K562 (cell line): ENCODE measurements around the gene DNAJC9. TPM values are rescaled to one million over a fixed set of nuclear protein-coding genes. Genes with fewer than 3 reads are reported as not detected.

Experiments
- CHCHD3 ChIP-seq: fragments of 250-450 bp; sonication (Bioruptor Pico); IDR thresholded peaks from 2 replicates; pipeline ENCODE4 v2.1.2; 2022; ENCODE audit warnings: mild to moderate bottlenecking
- CUX1 ChIP-seq: fragments of 200-800 bp; sonication (Bioruptor generic); IDR thresholded peaks from 2 replicates; pipeline ENCODE4 v1.6.1; 2016; ENCODE audit warnings: missing genetic modification characterization, missing compliant biosample characterization
- FOS ChIP-seq: IDR thresholded peaks from 3 replicates; pipeline ENCODE4 v1.6.1; 2011; ENCODE audit not compliant: insufficient read length; ENCODE audit errors: extremely low read depth
- HDAC1 ChIP-seq, 2 experiments: fragments of 450-650 bp; IDR thresholded peaks; 2 replicates each; pipeline ENCODE4 v1.6.1; 2016 to 2017; ENCODE audit warnings: inconsistent platforms in 1 of 2, mild to moderate bottlenecking in 1 of 2, moderate library complexity in 1 of 2
- MAX ChIP-seq: sonication (generic); formaldehyde crosslinking; IDR thresholded peaks from 2 replicates; pipeline ENCODE4 v1.9.0; 2022; ENCODE audit warnings: mild to moderate bottlenecking, missing genetic modification reagents
- MCM3 ChIP-seq: fragments of 450-650 bp; IDR thresholded peaks from 2 replicates; pipeline ENCODE4 v1.6.1; 2016
- MLLT1 ChIP-seq, 2 experiments: fragments of 450-650 bp; IDR thresholded peaks; 2 replicates each; pipeline ENCODE4 v1.6.1; 2016
- MYNN ChIP-seq, 2 experiments: sonication (generic); formaldehyde crosslinking in 1 of 2; IDR thresholded peaks; 2 replicates each; pipeline versions ENCODE4 v1.5.0 to v1.6.1; 2016 to 2020; ENCODE audit warnings: antibody characterized with exemption in 1 of 2, missing genetic modification reagents in 1 of 2
- NBN ChIP-seq: fragments of 450-650 bp; IDR thresholded peaks from 2 replicates; pipeline ENCODE4 v1.6.1; 2016; ENCODE audit warnings: low read depth, mild to moderate bottlenecking
- NCOA6 ChIP-seq: fragments of 450-650 bp; IDR thresholded peaks from 2 replicates; pipeline ENCODE4 v1.6.1; 2017; ENCODE audit warnings: mild to moderate bottlenecking
- OTX1 ChIP-seq: fragments of 450-650 bp; formaldehyde crosslinking; IDR thresholded peaks from 2 replicates; pipeline ENCODE4 v1.4.0; 2022; ENCODE audit warnings: mild to moderate bottlenecking
- PHB2 ChIP-seq: fragments of 450-650 bp; IDR thresholded peaks from 2 replicates; pipeline ENCODE4 v1.6.1; 2017; ENCODE audit warnings: low read depth
- PRMT5 ChIP-seq: sonication (generic); formaldehyde crosslinking; IDR thresholded peaks from 2 replicates; pipeline ENCODE4 v1.5.0; 2020; ENCODE audit warnings: missing genetic modification reagents
- PYGO2 ChIP-seq: fragments of 450-650 bp; IDR thresholded peaks from 2 replicates; pipeline ENCODE4 v1.6.1; 2016; ENCODE audit warnings: mild to moderate bottlenecking, missing genetic modification characterization, moderate library complexity, missing compliant biosample characterization
- RAD21 ChIP-seq, 2 experiments: fragments of 250-450 bp in 1 of 2; fragments of 450-650 bp in 1 of 2; sonication (Bioruptor Pico) in 1 of 2; formaldehyde crosslinking in 1 of 2; IDR thresholded peaks in 1 of 2; conservative IDR thresholded peaks in 1 of 2; 2 replicates each; pipeline versions ENCODE4 v1.4.0 to v1.8.0; 2020 to 2022; ENCODE audit warnings: mild to moderate bottlenecking in 2 of 2, moderate library complexity in 1 of 2
- SMARCA5 ChIP-seq: fragments of 450-650 bp; IDR thresholded peaks from 2 replicates; pipeline ENCODE4 v1.6.1; 2016
- SRF ChIP-seq, 2 experiments: fragments of 250-450, 450-650 bp in 1 of 2; sonication (Bioruptor Pico) in 1 of 2; sonication (generic) in 1 of 2; formaldehyde crosslinking; IDR thresholded peaks; 2 replicates each; pipeline versions ENCODE4 v1.5.0 to v1.5.1; 2020 to 2022; ENCODE audit warnings: mild to moderate bottlenecking in 1 of 2, missing genetic modification reagents in 1 of 2
- UBTF ChIP-seq, 2 experiments: IDR thresholded peaks; 2 replicates each; pipeline ENCODE4 v1.6.1; 2012; ENCODE audit warnings: improper control_type of control experiment in 2 of 2, low read depth in 2 of 2, low read length in 2 of 2, borderline replicate concordance in 1 of 2
- ZEB2 ChIP-seq: fragments of 450-650 bp; IDR thresholded peaks from 2 replicates; pipeline ENCODE4 v1.6.1; 2016
- ZKSCAN3 ChIP-seq: fragments of 250-450 bp; sonication (Bioruptor Pico); IDR thresholded peaks from 2 replicates; pipeline ENCODE4 v1.4.0; 2020
- ZNF384 ChIP-seq: IDR thresholded peaks from 2 replicates; pipeline ENCODE4 v1.6.1; 2012; ENCODE audit warnings: low read depth, low read length, improper control_type of control experiment
- polyA plus RNA-seq, 8 experiments: library from polyadenylated mRNA; depleted of rRNA in 4 of 8; stranded (reverse) in 5 of 8; unstranded in 3 of 8; fragments of >200 nt; fragmentation: Nextera tagmentation in 2 of 8; fragmentation: Illumina TruSeq in 1 of 8; extraction: Ambion mirVana in 2 of 8; extraction: Trizol in 1 of 8; gene quantifications; 2 replicates each; pipeline versions ENCODE4 v1.2.1 to v1.2.3, GENCODE V29; 2011 to 2014; ENCODE audit warnings: inconsistent platforms in 1 of 8, missing spikeins in 1 of 8
- total RNA-seq, 7 experiments: library from RNA; depleted of rRNA in 6 of 7; stranded (reverse); fragments of >200 nt in 6 of 7; fragmentation: Illumina TruSeq in 2 of 7; extraction: Trizol in 2 of 7; gene quantifications; 2 replicates each; pipeline versions ENCODE4 v1.2.1 to v1.2.3, GENCODE V29; 2011 to 2021; ENCODE audit warnings: low replicate concordance in 1 of 7

The DNAJC9 gene
- total and polyA plus RNA-seq, 9 of the 15 experiments (the other 6 are each of a cell fraction or from before 2014, with no cell fraction given), result 66.7 to 133 (median 102) TPM

- no peak for TF ChIP-seq UBTF (IDR thresholded peaks at IDR 0.05; ENCODE audit: borderline replicate concordance in 1 of 2, low read depth in 2 of 2, low read length in 2 of 2)
- no peak for TF ChIP-seq NCOA6
- peak; percentile 54; the same call in 1 of the 2 replicates for TF ChIP-seq NBN
- TF ChIP-seq PYGO2, result no peak
- no peak for TF ChIP-seq FOS
- TF ChIP-seq SMARCA5, result no peak; the same call in 1 of the 2 replicates
- no peak for TF ChIP-seq PRMT5 (CRISPR knock-in tag)
- no peak for TF ChIP-seq CHCHD3 (CRISPR knock-in tag)
- TF ChIP-seq OTX1 (CRISPR knock-in tag), result no peak
- no peak for TF ChIP-seq CUX1 (CRISPR knock-in tag)
- TF ChIP-seq HDAC1 (IDR thresholded peaks at IDR 0.05), result no peak
- peak in 1 of 2 experiments; percentile 25; a peak in 1 of 4 replicates for TF ChIP-seq RAD21 (CRISPR knock-in tag; conservative IDR thresholded peaks at IDR 0.05 in 1 of 2, IDR thresholded peaks at IDR 0.05 in 1 of 2)
- TF ChIP-seq PHB2, result no peak
- no peak for TF ChIP-seq MAX
- 0 out of 2 replicates have a peak, but pooled peaks have one; percentile 41 for TF ChIP-seq ZEB2
- TF ChIP-seq ZNF384, result peak; percentile 72
- TF ChIP-seq MLLT1 (IDR thresholded peaks at IDR 0.05), result no peak
- no peak for TF ChIP-seq MCM3
- TF ChIP-seq MYNN (IDR thresholded peaks at IDR 0.05), result no peak
- TF ChIP-seq MYNN (CRISPR knock-in tag; IDR thresholded peaks at IDR 0.05), result no peak
- 0 out of 4 replicates have a peak, but pooled peaks of 1 of the 2 experiments have one; percentile 29 for TF ChIP-seq SRF (CRISPR knock-in tag; IDR thresholded peaks at IDR 0.05)
- TF ChIP-seq ZKSCAN3 (CRISPR knock-in tag), result no peak
Measured at GRCh38 chr10:73253225-73253555, 6.1 kb upstream of the DNAJC9 start (continued).
